Measurements from ENCODE around the gene YY1AP1. TPM values are rescaled to one million over a fixed set of nuclear protein-coding genes. Genes with fewer than 3 reads are reported as not detected.
A peak's percentile ranks its signal among the peaks of the same experiment; 100 is the strongest.

The YY1AP1 gene
- total RNA-seq, 1 experiment from 2014 or later: 38.3 TPM

- Histone ChIP-seq H2AFZ (no peak overlapping the region), H3K4me2 (peak overlapping the region; percentile 76), H4K20me1 (ENCODE audit: insufficient read depth) (no peaks in the 10 kb centered on the region), H3K36me3 (ENCODE audit: low read depth) (no peaks in the 10 kb centered on the region), H3K4me1 (replicated peaks; ENCODE audit: insufficient read depth) (peaks cover 31% of the 10 kb centered on the region), H3F3A (ENCODE audit: insufficient read depth, low read depth) (peaks cover 64% of the 10 kb centered on the region), H3K9me2 (ENCODE audit: insufficient read depth) (no peaks in the 10 kb centered on the region), H3K27me3 (ENCODE audit: insufficient read depth, low read depth) (no peaks in the 10 kb centered on the region), H3K79me2 (ENCODE audit: low read depth) (no peaks in the 10 kb centered on the region), H3K27ac (peak overlapping the region; percentile 89), H3K9me3 (ENCODE audit: insufficient read depth, low read depth) (no peaks in the 10 kb centered on the region), H3K4me3 (peak overlapping the region; percentile 44; the same call in 1 of the 2 replicates)
- intact Hi-C loops (cut with micrococcal nuclease; ENCODE audit: unreplicated experiment): no loop called here
- ChIA-PET POLR2A (ENCODE audit: unreplicated experiment) (interaction anchor here (0.6 kb wide), 2 partner anchors 85 to 411 kb away, joined by 3 to 6 read pairs; no protein-coding TSS in a partner anchor), CTCF (interaction anchor here (0.6 kb wide), 1 partner anchor 399 kb away, joined by 7 read pairs; no protein-coding TSS in a partner anchor)
- no peak for DNase-seq
- BruUV-seq (replicated peaks): no TSS peak
- TF ChIP-seq CTCF (conservative IDR thresholded peaks at IDR 0.05): no peak
- TF ChIP-seq EZH2 (IDR thresholded peaks at IDR 0.05; ENCODE audit: low read depth): no peak
Observed at GRCh38 chr1:155650231-155650757, 38.3 kb downstream of the YY1AP1 start.

- H3K79me2 ChIP-seq (ENCODE audit: low read depth): no peaks in the 10 kb centered on the region
- no peak overlapping the region for H3K4me3 ChIP-seq
- no peaks in the 10 kb centered on the region for H3K9me3 ChIP-seq (ENCODE audit: insufficient read depth, low read depth)
- POLR2A ChIA-PET (ENCODE audit: unreplicated experiment): no interaction called here
- BruUV-seq (replicated peaks): no TSS peak
- no peak for DNase-seq
- H3F3A ChIP-seq (ENCODE audit: insufficient read depth, low read depth): peaks cover 64% of the 10 kb centered on the region
- H2AFZ ChIP-seq: no peak overlapping the region
- no peaks in the 10 kb centered on the region for H3K36me3 ChIP-seq (ENCODE audit: low read depth)
- H3K27me3 ChIP-seq (ENCODE audit: insufficient read depth, low read depth): no peaks in the 10 kb centered on the region
- H3K4me1 ChIP-seq (replicated peaks; ENCODE audit: insufficient read depth): peaks cover 31% of the 10 kb centered on the region
- H3K9me2 ChIP-seq (ENCODE audit: insufficient read depth): no peaks in the 10 kb centered on the region
- no peaks in the 10 kb centered on the region for H4K20me1 ChIP-seq (ENCODE audit: insufficient read depth)
- no peak overlapping the region for H3K4me2 ChIP-seq
- CTCF ChIA-PET: no interaction called here
- H3K27ac ChIP-seq: no peak overlapping the region
- TF ChIP-seq CTCF (conservative IDR thresholded peaks at IDR 0.05): no peak
- no peak for TF ChIP-seq EZH2 (IDR thresholded peaks at IDR 0.05; ENCODE audit: low read depth)
- intact Hi-C loops (cut with micrococcal nuclease; ENCODE audit: unreplicated experiment): no loop called here
Observed at GRCh38 chr1:155649676-155650075, 38.9 kb downstream of the YY1AP1 start.

- Histone ChIP-seq H3K79me2 (ENCODE audit: low read depth) (no peaks in the 10 kb centered on the region), H3K4me2 (peak overlapping the region; percentile 89), H2AFZ (peak overlapping the region; percentile 85; the same call in 1 of the 2 replicates), H3K36me3 (ENCODE audit: low read depth) (no peaks in the 10 kb centered on the region; the same call in 1 of the 2 replicates), H3K9me3 (ENCODE audit: insufficient read depth, low read depth) (0 out of 2 replicates have a peak, but pooled peaks cover under 1% of the 10 kb centered on the region), H3F3A (ENCODE audit: insufficient read depth, low read depth) (peaks cover 62% of the 10 kb centered on the region), H4K20me1 (ENCODE audit: insufficient read depth) (no peaks in the 10 kb centered on the region), H3K4me3 (peak overlapping the region; percentile 58), H3K27ac (peak overlapping the region; percentile 83), H3K27me3 (ENCODE audit: insufficient read depth, low read depth) (no peaks in the 10 kb centered on the region), H3K4me1 (replicated peaks; ENCODE audit: insufficient read depth) (peaks cover 31% of the 10 kb centered on the region), H3K9me2 (ENCODE audit: insufficient read depth) (no peaks in the 10 kb centered on the region)
- POLR2A ChIA-PET (ENCODE audit: unreplicated experiment): interaction anchor here (0.5 to 0.8 kb wide), 3 partner anchors 80 to 855 kb away, joined by 5 to 12 read pairs (median 6); no protein-coding TSS in a partner anchor
- BruUV-seq (replicated peaks): TSS peak; percentile 57
- intact Hi-C loops (cut with micrococcal nuclease; ENCODE audit: unreplicated experiment): loop anchor here (1.0 kb wide), 1 partner anchor 404 kb away; no protein-coding TSS in a partner anchor
- CTCF ChIA-PET: interaction anchor here (0.5 to 1.1 kb wide), 10 partner anchors 11 to 598 kb away, joined by 3 to 18 read pairs (median 7); no protein-coding TSS in a partner anchor
- peak; percentile 51 to 93 for DNase-seq
- TF ChIP-seq CTCF (conservative IDR thresholded peaks at IDR 0.05) (peak; percentile 61; the same call in 1 of the 2 replicates), EZH2 (IDR thresholded peaks at IDR 0.05; ENCODE audit: low read depth) (no peak)
Observed at GRCh38 chr1:155648207-155649147, 40.1 kb downstream of the YY1AP1 start.

Measured in PC-9 (cell line).